ENCODE results near the gene RALGAPA2. TPM values are rescaled to one million over a fixed set of nuclear protein-coding genes. Genes with fewer than 3 reads are reported as not detected.

Gene RALGAPA2
- total and polyA plus RNA-seq, 2 donors (not counting 3 experiments of a cell fraction or from before 2014, with no cell fraction given): 10.0 to 46.8 TPM

DNA sequence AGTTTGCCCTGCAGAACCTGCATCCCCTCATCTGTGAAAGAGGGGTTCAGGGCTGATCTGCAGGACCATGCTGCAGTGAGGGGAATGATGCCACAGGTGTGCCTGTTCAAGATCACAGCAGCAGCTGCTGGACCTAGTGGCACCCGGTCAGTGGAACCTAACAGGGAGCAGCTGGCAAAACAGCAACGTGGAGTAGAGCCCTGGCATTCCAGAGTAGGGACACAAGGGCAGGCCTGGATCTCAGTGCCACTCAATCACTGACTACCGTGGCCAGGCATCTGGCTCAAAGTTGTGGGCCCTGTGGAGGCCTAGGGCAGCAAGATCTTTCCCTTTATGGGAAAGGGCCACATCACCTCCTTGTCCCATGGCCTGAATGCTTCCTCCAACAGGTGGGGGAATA, 282.4 kb downstream of the RALGAPA2 start:
- no peak overlapping the region for H2AFZ ChIP-seq (ENCODE audit: low read depth, low read length)
- no peak overlapping the region for H3K4me3 ChIP-seq (replicated peaks in 1 of 3; ENCODE audit: insufficient read depth in 1 of 3, low read depth in 1 of 3, low read length in 3 of 3)
- H3K79me2 ChIP-seq (ENCODE audit: control insufficient read depth, insufficient read depth, low read length): no peaks in the 10 kb centered on the region
- no TSS peak for BruUV-seq (replicated peaks)
- no peaks in the 10 kb centered on the region for H4K20me1 ChIP-seq (replicated peaks; ENCODE audit: control insufficient read depth, extremely low read depth, insufficient read depth, low read length)
- CTCF ChIA-PET: no interaction called here
- FAIRE-seq: no peak
- H3K9me3 ChIP-seq (replicated peaks; ENCODE audit: control insufficient read depth, insufficient read depth, low read length): no peaks in the 10 kb centered on the region
- H3K27me3 ChIP-seq (ENCODE audit: control insufficient read depth in 2 of 2, insufficient read depth in 2 of 2, low read length in 2 of 2): no peaks in the 10 kb centered on the region
- H3K36me3 ChIP-seq (ENCODE audit: control insufficient read depth in 2 of 2, extremely low read depth in 1 of 2, insufficient read depth in 2 of 2, low read length in 2 of 2): peaks cover 0 to 2% of the 10 kb centered on the region in 2 experiments
- DNase-seq (ENCODE audit: low read depth, low spot score): no peak
- TF ChIP-seq, protein P1, sequence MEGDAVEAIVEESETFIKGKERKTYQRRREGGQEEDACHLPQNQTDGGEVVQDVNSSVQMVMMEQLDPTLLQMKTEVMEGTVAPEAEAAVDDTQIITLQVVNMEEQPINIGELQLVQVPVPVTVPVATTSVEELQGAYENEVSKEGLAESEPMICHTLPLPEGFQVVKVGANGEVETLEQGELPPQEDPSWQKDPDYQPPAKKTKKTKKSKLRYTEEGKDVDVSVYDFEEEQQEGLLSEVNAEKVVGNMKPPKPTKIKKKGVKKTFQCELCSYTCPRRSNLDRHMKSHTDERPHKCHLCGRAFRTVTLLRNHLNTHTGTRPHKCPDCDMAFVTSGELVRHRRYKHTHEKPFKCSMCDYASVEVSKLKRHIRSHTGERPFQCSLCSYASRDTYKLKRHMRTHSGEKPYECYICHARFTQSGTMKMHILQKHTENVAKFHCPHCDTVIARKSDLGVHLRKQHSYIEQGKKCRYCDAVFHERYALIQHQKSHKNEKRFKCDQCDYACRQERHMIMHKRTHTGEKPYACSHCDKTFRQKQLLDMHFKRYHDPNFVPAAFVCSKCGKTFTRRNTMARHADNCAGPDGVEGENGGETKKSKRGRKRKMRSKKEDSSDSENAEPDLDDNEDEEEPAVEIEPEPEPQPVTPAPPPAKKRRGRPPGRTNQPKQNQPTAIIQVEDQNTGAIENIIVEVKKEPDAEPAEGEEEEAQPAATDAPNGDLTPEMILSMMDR (IDR thresholded peaks at IDR 0.05; ENCODE audit: extremely low read depth in 1 of 2, insufficient read depth in 1 of 2, low read depth in 1 of 2, low read length in 2 of 2): no peak
- intact Hi-C loops (cut with micrococcal nuclease) (no loop called here), dilution Hi-C loops (cut with MboI; ENCODE audit: extremely low pct_ligation_motif_present, low sequenced_read_pairs) (no loop called here)
- no peaks in the 10 kb centered on the region for H3K4me1 ChIP-seq (ENCODE audit: control insufficient read depth, extremely low read depth, insufficient read depth, low read length)
- H3K4me2 ChIP-seq (ENCODE audit: insufficient read depth, low read length): no peak overlapping the region
- no peak overlapping the region for H3K9ac ChIP-seq (replicated peaks; ENCODE audit: extremely low read depth, insufficient read depth, low read length)
- H3K27ac ChIP-seq (ENCODE audit: insufficient read depth, low read depth, low read length): no peak overlapping the region
- POLR2A ChIA-PET: no interaction called here
- H3K9me1 ChIP-seq (replicated peaks; ENCODE audit: control insufficient read depth, extremely low read depth, insufficient read depth, low read length): no peaks in the 10 kb centered on the region

GRCh38 chr20:20428067-20428466, 284.4 kb downstream of the RALGAPA2 start:
- BruUV-seq (replicated peaks): no TSS peak
- H3K4me3 ChIP-seq (replicated peaks in 1 of 3; ENCODE audit: insufficient read depth in 1 of 3, low read depth in 1 of 3, low read length in 3 of 3): no peak overlapping the region
- no peaks in the 10 kb centered on the region for H3K27me3 ChIP-seq (ENCODE audit: control insufficient read depth in 2 of 2, insufficient read depth in 2 of 2, low read length in 2 of 2)
- H3K36me3 ChIP-seq (ENCODE audit: control insufficient read depth in 2 of 2, extremely low read depth in 1 of 2, insufficient read depth in 2 of 2, low read length in 2 of 2): peaks cover 0 to 4% of the 10 kb centered on the region in 2 experiments
- H3K9ac ChIP-seq (replicated peaks; ENCODE audit: extremely low read depth, insufficient read depth, low read length): no peak overlapping the region
- intact Hi-C loops (cut with micrococcal nuclease): no loop called here
- FAIRE-seq (no peak), DNase-seq (ENCODE audit: low read depth, low spot score) (no peak)
- TF ChIP-seq POLR2AphosphoS5 (IDR thresholded peaks at IDR 0.05; ENCODE audit: insufficient read depth, low read depth, low read length) (no peak), FOS (IDR thresholded peaks at IDR 0.05; ENCODE audit: borderline replicate concordance, insufficient read depth, low read length) (no peak), MYC (IDR thresholded peaks at IDR 0.05; ENCODE audit: low read depth, low read length) (no peak), POLR2A (IDR thresholded peaks at IDR 0.05; ENCODE audit: low read depth, low read length) (no peak), JUN (IDR thresholded peaks at IDR 0.05; ENCODE audit: borderline replicate concordance, insufficient read depth, insufficient read length, low read depth) (no peak), EZH2 (IDR thresholded peaks at IDR 0.05; ENCODE audit: borderline replicate concordance, low read depth, low read length, severe bottlenecking) (no peak), GATA2 (IDR thresholded peaks at IDR 0.05; ENCODE audit: insufficient read depth, insufficient read length, low read depth, low read length) (no peak)
- TF ChIP-seq, protein P2, sequence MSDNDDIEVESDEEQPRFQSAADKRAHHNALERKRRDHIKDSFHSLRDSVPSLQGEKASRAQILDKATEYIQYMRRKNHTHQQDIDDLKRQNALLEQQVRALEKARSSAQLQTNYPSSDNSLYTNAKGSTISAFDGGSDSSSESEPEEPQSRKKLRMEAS (IDR thresholded peaks at IDR 0.05; ENCODE audit: insufficient read depth, insufficient read length): no peak
- TF ChIP-seq, protein P1 (IDR thresholded peaks at IDR 0.05; ENCODE audit: extremely low read depth in 1 of 2, insufficient read depth in 1 of 2, low read depth in 1 of 2, low read length in 2 of 2): no peak
- H3K79me2 ChIP-seq (ENCODE audit: control insufficient read depth, insufficient read depth, low read length): no peaks in the 10 kb centered on the region
- no peaks in the 10 kb centered on the region for H3K9me3 ChIP-seq (replicated peaks; ENCODE audit: control insufficient read depth, insufficient read depth, low read length)
- no peaks in the 10 kb centered on the region for H3K9me1 ChIP-seq (replicated peaks; ENCODE audit: control insufficient read depth, extremely low read depth, insufficient read depth, low read length)
- no peak overlapping the region for H3K27ac ChIP-seq (ENCODE audit: insufficient read depth, low read depth, low read length)
- CTCF ChIA-PET: interaction anchor here (0.6 kb wide), 1 partner anchor 314 kb away, joined by 3 read pairs; no protein-coding TSS in a partner anchor
- no peaks in the 10 kb centered on the region for H4K20me1 ChIP-seq (replicated peaks; ENCODE audit: control insufficient read depth, extremely low read depth, insufficient read depth, low read length)
- dilution Hi-C loops (cut with MboI; ENCODE audit: extremely low pct_ligation_motif_present, low sequenced_read_pairs): no loop called here
- H3K4me1 ChIP-seq (ENCODE audit: control insufficient read depth, extremely low read depth, insufficient read depth, low read length): no peaks in the 10 kb centered on the region
- H2AFZ ChIP-seq (ENCODE audit: low read depth, low read length): no peak overlapping the region
- H3K4me2 ChIP-seq (ENCODE audit: insufficient read depth, low read length): no peak overlapping the region
- POLR2A ChIA-PET: no interaction called here

Data from endothelial cell of umbilical vein (primary cell).